Lower leg skin (tissue), 4 donors: Measurements from ENCODE around the gene LY6G6C. TPM values are rescaled to one million over a fixed set of nuclear protein-coding genes. Genes with fewer than 3 reads are reported as not detected.

ENCODE experiments used
- DNase-seq, 2 donors: peaks; one replicate each; pipeline ENCODE4 v3.0.0-alpha.2; 2019; ENCODE audit warnings: low spot score in 2 of 2
- H3K4me3 ChIP-seq: fragments of 200-600 bp; sonication (generic); 2 replicates; pipeline ENCODE4 v1.5.1; 2017; ENCODE audit warnings: mild to moderate bottlenecking, low read depth; ENCODE audit not compliant: poor library complexity, severe bottlenecking
- POLR2A ChIP-seq, 2 donors: fragments of 450-650 bp; IDR thresholded peaks; one replicate each; pipeline ENCODE4 v1.6.1; 2016 to 2017; ENCODE audit warnings: antibody characterized with exemption in 2 of 2, mild to moderate bottlenecking in 1 of 2, moderate library complexity in 1 of 2
- WGBS, 2 donors: methylation state at CpG; one replicate each; pipeline ENCODE4 v1.1.5; 2018; 5-methylcytosine and 5-hydroxymethylcytosine counted together
- intact Hi-C: fragments of 100-400 bp; cut with DNase I; formaldehyde crosslinking; loops from one replicate; pipeline ENCODE4 v1.15.0; 2023; ENCODE audit warnings: low total_unique reads
- total RNA-seq, 4 donors: library from RNA; depleted of rRNA; stranded (reverse); fragments of >200 nt; gene quantifications; one replicate each; pipeline ENCODE4 v1.1.0, GENCODE V29; 2016
- TF ChIP-seq, protein P1 (sequence below), 3 donors: fragments of 450-650 bp; IDR thresholded peaks; one replicate each; pipeline ENCODE4 v1.5.1; 2016; ENCODE audit warnings: antibody characterized with exemption in 3 of 3, mild to moderate bottlenecking in 3 of 3, moderate library complexity in 2 of 3

Gene LY6G6C
- total RNA-seq, 4 donors from 2014 or later = 189 to 513 (median 237) TPM

DNA sequence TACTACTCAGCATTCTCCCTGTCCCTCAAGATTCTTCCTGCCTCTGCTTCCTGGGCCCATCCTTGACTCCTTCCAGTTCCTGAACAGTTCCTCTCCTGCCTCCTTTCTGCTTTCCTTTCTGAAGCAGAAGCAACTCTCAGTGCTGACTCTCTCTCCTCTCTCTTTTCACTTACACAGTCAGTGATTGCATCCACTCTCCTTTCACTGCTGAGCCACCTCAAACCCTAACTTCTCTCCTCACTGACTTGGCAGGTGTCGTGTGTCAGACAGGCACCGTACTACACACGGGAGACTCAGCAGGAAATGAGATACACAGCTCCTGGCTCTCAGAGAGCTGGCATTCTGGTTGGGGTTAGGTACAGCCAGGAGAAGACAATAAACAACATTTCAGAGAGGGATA lies 24.0 kb downstream of the LY6G6C start:
- DNase-seq = no peak
- TF ChIP-seq POLR2A (IDR thresholded peaks at IDR 0.05) = no peak
- TF ChIP-seq, protein P1, sequence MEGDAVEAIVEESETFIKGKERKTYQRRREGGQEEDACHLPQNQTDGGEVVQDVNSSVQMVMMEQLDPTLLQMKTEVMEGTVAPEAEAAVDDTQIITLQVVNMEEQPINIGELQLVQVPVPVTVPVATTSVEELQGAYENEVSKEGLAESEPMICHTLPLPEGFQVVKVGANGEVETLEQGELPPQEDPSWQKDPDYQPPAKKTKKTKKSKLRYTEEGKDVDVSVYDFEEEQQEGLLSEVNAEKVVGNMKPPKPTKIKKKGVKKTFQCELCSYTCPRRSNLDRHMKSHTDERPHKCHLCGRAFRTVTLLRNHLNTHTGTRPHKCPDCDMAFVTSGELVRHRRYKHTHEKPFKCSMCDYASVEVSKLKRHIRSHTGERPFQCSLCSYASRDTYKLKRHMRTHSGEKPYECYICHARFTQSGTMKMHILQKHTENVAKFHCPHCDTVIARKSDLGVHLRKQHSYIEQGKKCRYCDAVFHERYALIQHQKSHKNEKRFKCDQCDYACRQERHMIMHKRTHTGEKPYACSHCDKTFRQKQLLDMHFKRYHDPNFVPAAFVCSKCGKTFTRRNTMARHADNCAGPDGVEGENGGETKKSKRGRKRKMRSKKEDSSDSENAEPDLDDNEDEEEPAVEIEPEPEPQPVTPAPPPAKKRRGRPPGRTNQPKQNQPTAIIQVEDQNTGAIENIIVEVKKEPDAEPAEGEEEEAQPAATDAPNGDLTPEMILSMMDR (IDR thresholded peaks at IDR 0.05) = no peak
- intact Hi-C loops = no loop called here
- H3K4me3 ChIP-seq = no peak overlapping the region
- 30 to 31% methylated on average over 3 of the region's 3 CpGs for WGBS, 2 donors

GRCh38 chr6:31693535-31693934 lies 28.0 kb downstream of the LY6G6C start:
- H3K4me3 ChIP-seq = no peak overlapping the region
- no peak for DNase-seq
- intact Hi-C loops = no loop called here
- TF ChIP-seq, protein P1 (IDR thresholded peaks at IDR 0.05) = no peak
- no peak for TF ChIP-seq POLR2A (IDR thresholded peaks at IDR 0.05)
- WGBS, 2 donors = 88 to 96% methylated on average over 6 of the region's 6 CpGs

GRCh38 chr6:31692886-31693285 lies 28.7 kb downstream of the LY6G6C start:
- TF ChIP-seq POLR2A (IDR thresholded peaks at IDR 0.05) = no peak
- TF ChIP-seq, protein P1 (IDR thresholded peaks at IDR 0.05) = no peak
- no peak for DNase-seq
- H3K4me3 ChIP-seq = no peak overlapping the region
- 90 to 92% methylated on average over 9 of the region's 9 CpGs for WGBS, 2 donors
- intact Hi-C loops = no loop called here

GRCh38 chr6:31692353-31692752 lies 29.2 kb downstream of the LY6G6C start:
- DNase-seq = no peak
- 80 to 85% methylated on average over 4 of the region's 4 CpGs for WGBS, 2 donors
- intact Hi-C loops = no loop called here
- TF ChIP-seq, protein P1 (IDR thresholded peaks at IDR 0.05) = no peak
- no peak for TF ChIP-seq POLR2A (IDR thresholded peaks at IDR 0.05)
- no peak overlapping the region for H3K4me3 ChIP-seq

DNA sequence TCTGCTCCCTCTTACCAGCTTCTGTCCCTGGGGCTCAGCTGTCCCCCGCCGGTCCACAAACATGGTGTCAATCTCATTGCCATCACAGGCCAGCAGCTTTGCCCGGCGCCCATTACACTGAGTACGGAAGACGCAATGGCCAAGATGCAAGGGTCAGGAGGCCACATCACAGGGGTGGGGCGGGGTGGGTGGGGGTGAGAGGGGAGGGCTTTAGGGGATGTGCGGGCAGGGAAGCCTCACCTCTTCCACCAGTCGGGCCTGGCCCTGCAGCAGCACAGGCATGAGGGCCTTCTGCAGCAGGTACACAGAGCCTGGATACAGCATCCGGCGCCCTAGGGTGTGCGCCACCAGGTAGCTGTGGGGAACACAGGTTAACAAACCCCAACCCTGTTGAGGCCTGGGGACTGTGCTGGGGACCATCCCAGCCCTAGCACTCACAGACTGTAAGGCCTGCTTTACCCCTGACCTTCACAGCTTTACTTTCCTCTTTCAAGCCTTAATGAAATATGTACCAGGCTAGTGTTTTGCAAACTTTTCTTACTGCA lies 29.9 kb downstream of the LY6G6C start:
- WGBS, 2 donors = 91 to 96% methylated on average over 11 to 12 of the region's 12 CpGs
- intact Hi-C loops = no loop called here
- DNase-seq = no peak
- no peak overlapping the region for H3K4me3 ChIP-seq
- TF ChIP-seq POLR2A (IDR thresholded peaks at IDR 0.05) = no peak
- TF ChIP-seq, protein P1 (IDR thresholded peaks at IDR 0.05) = no peak

DNA sequence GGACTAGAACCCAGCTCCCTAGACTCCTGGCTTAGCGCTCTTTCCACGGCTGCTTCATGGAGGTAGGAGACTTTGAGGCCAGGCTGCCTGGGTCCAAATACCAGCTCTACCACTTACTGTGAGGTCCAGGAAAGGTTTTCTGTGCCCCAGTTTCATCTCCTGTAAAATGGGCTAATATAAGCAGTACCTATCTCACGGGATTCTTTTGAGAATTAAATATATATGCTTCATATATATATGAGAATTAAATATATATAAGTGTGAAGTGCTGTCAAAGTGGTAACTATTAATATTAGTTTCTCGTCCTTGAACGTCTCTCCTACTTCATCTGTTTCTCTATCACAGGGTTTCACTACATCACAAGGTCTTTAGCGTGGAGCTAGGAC lies 30.5 kb downstream of the LY6G6C start:
- WGBS, 2 donors = 90 to 92% methylated on average over 6 of the region's 6 CpGs
- no peak for TF ChIP-seq POLR2A (IDR thresholded peaks at IDR 0.05)
- TF ChIP-seq, protein P1 (IDR thresholded peaks at IDR 0.05) = no peak
- intact Hi-C loops = no loop called here
- DNase-seq = no peak
- H3K4me3 ChIP-seq = no peak overlapping the region
